ENCODE data around the gene DYNLL2. TPM values are rescaled to one million over a fixed set of nuclear protein-coding genes. Genes with fewer than 3 reads are reported as not detected.
A peak's percentile ranks its signal among the peaks of the same experiment; 100 is the strongest.

The DYNLL2 gene
- total and polyA plus RNA-seq, 3 experiments from 2014 or later = 1.4 to 41.0 (median 40.3) TPM

GRCh38 chr17:58086953-58087352 lies 3.7 kb downstream of the DYNLL2 start:
- peak overlapping the region in 1 of 7 donors; percentile 88 for H3K4me3 Mint-ChIP-seq
- peak overlapping the region in 3 of 8 donors; percentile 72 to 89 (median 81) for H3K27ac Mint-ChIP-seq
- no peak for DNase-seq
- H3K27me3 Mint-ChIP-seq = no peaks in the 10 kb centered on the region
- Histone ChIP-seq H3K4me3 (ENCODE audit: low read length) (no peak overlapping the region), H3K9me3 (ENCODE audit: low read length) (no peaks in the 10 kb centered on the region), H3K36me3 (ENCODE audit: insufficient read depth, low read length) (peaks cover 53% of the 10 kb centered on the region), H3K27me3 (ENCODE audit: insufficient read depth, low read length, poor library complexity, severe bottlenecking) (no peaks in the 10 kb centered on the region), H3K4me1 (ENCODE audit: insufficient read depth, low read length) (peaks cover 41% of the 10 kb centered on the region), H3K27ac (ENCODE audit: low read depth, low read length) (no peak overlapping the region)
- peaks cover 61 to 67% (median 63%) of the 10 kb centered on the region in 3 donors for H3K4me1 Mint-ChIP-seq
- ChIA-PET POLR2A (no interaction called here), CTCF (interaction anchor here (1.1 kb wide), 1 partner anchor 113 kb away, joined by 3 read pairs; no protein-coding TSS in a partner anchor)
- H3K36me3 Mint-ChIP-seq = peaks cover 6 to 74% (median 16%) of the 10 kb centered on the region in 3 donors
- H3K9me3 Mint-ChIP-seq = no peaks in the 10 kb centered on the region

- H3K4me1 Mint-ChIP-seq = peaks cover 73 to 79% (median 77%) of the 10 kb centered on the region in 3 donors
- no peaks in the 10 kb centered on the region for H3K27me3 Mint-ChIP-seq
- no peak for DNase-seq
- ChIA-PET POLR2A (no interaction called here), CTCF (no interaction called here)
- Histone ChIP-seq H3K4me1 (ENCODE audit: insufficient read depth, low read length) (peaks cover 34% of the 10 kb centered on the region), H3K9me3 (ENCODE audit: low read length) (no peaks in the 10 kb centered on the region), H3K27me3 (ENCODE audit: insufficient read depth, low read length, poor library complexity, severe bottlenecking) (no peaks in the 10 kb centered on the region), H3K4me3 (ENCODE audit: low read length) (no peak overlapping the region), H3K36me3 (ENCODE audit: insufficient read depth, low read length) (peaks cover 57% of the 10 kb centered on the region), H3K27ac (ENCODE audit: low read depth, low read length) (no peak overlapping the region)
- peak overlapping the region in 2 of 7 donors; percentile 65 to 69 for H3K4me3 Mint-ChIP-seq
- H3K27ac Mint-ChIP-seq = peak overlapping the region in 4 of 8 donors; percentile 25 to 91 (median 71)
- no peaks in the 10 kb centered on the region for H3K9me3 Mint-ChIP-seq
- peaks cover 6 to 91% (median 17%) of the 10 kb centered on the region in 3 donors for H3K36me3 Mint-ChIP-seq
Measured at GRCh38 chr17:58088624-58089023, 5.4 kb downstream of the DYNLL2 start.

GRCh38 chr17:58089111-58089510 lies 5.9 kb downstream of the DYNLL2 start:
- no peak for DNase-seq
- H3K27me3 Mint-ChIP-seq = no peaks in the 10 kb centered on the region
- no peak overlapping the region for H3K4me3 Mint-ChIP-seq
- H3K4me1 Mint-ChIP-seq = peaks cover 74 to 83% (median 78%) of the 10 kb centered on the region in 3 donors
- Histone ChIP-seq H3K27me3 (ENCODE audit: insufficient read depth, low read length, poor library complexity, severe bottlenecking) (no peaks in the 10 kb centered on the region), H3K4me1 (ENCODE audit: insufficient read depth, low read length) (peaks cover 34% of the 10 kb centered on the region), H3K36me3 (ENCODE audit: insufficient read depth, low read length) (peaks cover 57% of the 10 kb centered on the region), H3K27ac (ENCODE audit: low read depth, low read length) (no peak overlapping the region), H3K4me3 (ENCODE audit: low read length) (no peak overlapping the region), H3K9me3 (ENCODE audit: low read length) (no peaks in the 10 kb centered on the region)
- peaks cover 6 to 95% (median 17%) of the 10 kb centered on the region in 3 donors for H3K36me3 Mint-ChIP-seq
- ChIA-PET POLR2A (no interaction called here), CTCF (no interaction called here)
- peak overlapping the region in 6 of 8 donors; percentile 6 to 89 (median 41) for H3K27ac Mint-ChIP-seq
- H3K9me3 Mint-ChIP-seq = no peaks in the 10 kb centered on the region

- H3K4me3 ChIP-seq (ENCODE audit: low read length) = no peak overlapping the region
- ChIA-PET POLR2A (no interaction called here), CTCF (interaction anchor here (0.6 kb wide), 1 partner anchor 15 kb away, joined by 3 read pairs; no protein-coding TSS in a partner anchor)
- peaks cover 19% of the 10 kb centered on the region for H3K4me1 ChIP-seq (ENCODE audit: insufficient read depth, low read length)
- Mint-ChIP-seq H3K27ac (peak overlapping the region in 3 of 8 donors; percentile 43 to 74 (median 52)), H3K36me3 (peaks cover 6 to 91% (median 17%) of the 10 kb centered on the region in 3 donors), H3K9me3 (no peaks in the 10 kb centered on the region), H3K4me3 (no peak overlapping the region), H3K27me3 (no peaks in the 10 kb centered on the region), H3K4me1 (peaks cover 58 to 70% (median 61%) of the 10 kb centered on the region in 3 donors)
- DNase-seq = no peak
- peaks cover 52% of the 10 kb centered on the region for H3K36me3 ChIP-seq (ENCODE audit: insufficient read depth, low read length)
- no peak overlapping the region for H3K27ac ChIP-seq (ENCODE audit: low read depth, low read length)
- no peaks in the 10 kb centered on the region for H3K27me3 ChIP-seq (ENCODE audit: insufficient read depth, low read length, poor library complexity, severe bottlenecking)
- no peaks in the 10 kb centered on the region for H3K9me3 ChIP-seq (ENCODE audit: low read length)
Measured at GRCh38 chr17:58091024-58091567, 7.9 kb downstream of the DYNLL2 start.

- H3K27ac ChIP-seq (ENCODE audit: low read depth, low read length) = no peak overlapping the region
- Mint-ChIP-seq H3K4me3 (no peak overlapping the region), H3K27me3 (no peaks in the 10 kb centered on the region), H3K9me3 (no peaks in the 10 kb centered on the region), H3K36me3 (peaks cover 6 to 80% (median 20%) of the 10 kb centered on the region in 3 donors), H3K4me1 (peaks cover 48 to 61% (median 50%) of the 10 kb centered on the region in 3 donors), H3K27ac (peak overlapping the region in 6 of 8 donors; percentile 36 to 92 (median 75))
- H3K4me1 ChIP-seq (ENCODE audit: insufficient read depth, low read length) = peaks cover 9% of the 10 kb centered on the region
- ChIA-PET POLR2A (no interaction called here), CTCF (no interaction called here)
- no peak for DNase-seq
- H3K27me3 ChIP-seq (ENCODE audit: insufficient read depth, low read length, poor library complexity, severe bottlenecking) = no peaks in the 10 kb centered on the region
- peaks cover 43% of the 10 kb centered on the region for H3K36me3 ChIP-seq (ENCODE audit: insufficient read depth, low read length)
- H3K4me3 ChIP-seq (ENCODE audit: low read length) = no peak overlapping the region
- H3K9me3 ChIP-seq (ENCODE audit: low read length) = no peaks in the 10 kb centered on the region
Measured at GRCh38 chr17:58092101-58092796, 9.0 kb downstream of the DYNLL2 start.

- peaks cover 37% of the 10 kb centered on the region for H3K36me3 ChIP-seq (ENCODE audit: insufficient read depth, low read length)
- POLR2A ChIA-PET = no interaction called here
Measured at GRCh38 chr17:58092797-58093385, 9.7 kb downstream of the DYNLL2 start.

GRCh38 chr17:58094118-58094517 lies 10.9 kb downstream of the DYNLL2 start:
- no peak overlapping the region for H3K4me3 ChIP-seq (ENCODE audit: low read length)
- DNase-seq = no peak
- POLR2A ChIA-PET = no interaction called here
- Mint-ChIP-seq H3K4me3 (no peak overlapping the region), H3K36me3 (peaks cover 0 to 61% (median 10%) of the 10 kb centered on the region in 3 donors), H3K27me3 (no peaks in the 10 kb centered on the region), H3K27ac (peak overlapping the region in 6 of 8 donors; percentile 1 to 86 (median 36)), H3K4me1 (peaks cover 31 to 49% (median 36%) of the 10 kb centered on the region in 3 donors), H3K9me3 (no peaks in the 10 kb centered on the region)
- no peaks in the 10 kb centered on the region for H3K4me1 ChIP-seq (ENCODE audit: insufficient read depth, low read length)
- no peak overlapping the region for H3K27ac ChIP-seq (ENCODE audit: low read depth, low read length)
- peaks cover 25% of the 10 kb centered on the region for H3K36me3 ChIP-seq (ENCODE audit: insufficient read depth, low read length)
- CTCF ChIA-PET = no interaction called here
- no peaks in the 10 kb centered on the region for H3K27me3 ChIP-seq (ENCODE audit: insufficient read depth, low read length, poor library complexity, severe bottlenecking)
- H3K9me3 ChIP-seq (ENCODE audit: low read length) = no peaks in the 10 kb centered on the region

More at GRCh38 chr17:58092797-58093385, 9.7 kb downstream of the DYNLL2 start:
- Histone ChIP-seq H3K4me1 (ENCODE audit: insufficient read depth, low read length) (peaks cover 4% of the 10 kb centered on the region), H3K4me3 (ENCODE audit: low read length) (no peak overlapping the region), H3K9me3 (ENCODE audit: low read length) (no peaks in the 10 kb centered on the region), H3K27ac (ENCODE audit: low read depth, low read length) (no peak overlapping the region), H3K27me3 (ENCODE audit: insufficient read depth, low read length, poor library complexity, severe bottlenecking) (no peaks in the 10 kb centered on the region)
- H3K36me3 Mint-ChIP-seq = peaks cover 6 to 74% (median 18%) of the 10 kb centered on the region in 3 donors
- DNase-seq = no peak
- no peaks in the 10 kb centered on the region for H3K27me3 Mint-ChIP-seq
- peaks cover 42 to 57% (median 44%) of the 10 kb centered on the region in 3 donors for H3K4me1 Mint-ChIP-seq
- H3K4me3 Mint-ChIP-seq = peak overlapping the region in 1 of 7 donors; percentile 15
- CTCF ChIA-PET = no interaction called here
- no peaks in the 10 kb centered on the region for H3K9me3 Mint-ChIP-seq
- H3K27ac Mint-ChIP-seq = peak overlapping the region in 6 of 8 donors; percentile 30 to 92 (median 75)

- H3K4me3 Mint-ChIP-seq = no peak overlapping the region
- peak overlapping the region in 1 of 8 donors; percentile 66 for H3K27ac Mint-ChIP-seq
- H3K4me1 ChIP-seq (ENCODE audit: insufficient read depth, low read length) = no peaks in the 10 kb centered on the region
- H3K36me3 ChIP-seq (ENCODE audit: insufficient read depth, low read length) = peaks cover 5% of the 10 kb centered on the region
- no peak for DNase-seq
- H3K4me1 Mint-ChIP-seq = peaks cover 14 to 32% (median 22%) of the 10 kb centered on the region in 3 donors
- peaks cover 0 to 3% of the 10 kb centered on the region in 2 donors for H3K27me3 Mint-ChIP-seq
- CTCF ChIA-PET = interaction anchor here (1.2 kb wide), 1 partner anchor 21 kb away, joined by 3 read pairs; no protein-coding TSS in a partner anchor
- POLR2A ChIA-PET = no interaction called here
- H3K27ac ChIP-seq (ENCODE audit: low read depth, low read length) = no peak overlapping the region
- H3K9me3 Mint-ChIP-seq = no peaks in the 10 kb centered on the region
- peaks cover 0 to 34% (median 4%) of the 10 kb centered on the region in 3 donors for H3K36me3 Mint-ChIP-seq
- no peaks in the 10 kb centered on the region for H3K9me3 ChIP-seq (ENCODE audit: low read length)
- no peak overlapping the region for H3K4me3 ChIP-seq (ENCODE audit: low read length)
- H3K27me3 ChIP-seq (ENCODE audit: insufficient read depth, low read length, poor library complexity, severe bottlenecking) = no peaks in the 10 kb centered on the region
Measured at GRCh38 chr17:58096892-58097291, 13.7 kb downstream of the DYNLL2 start.
